RPMI7951 (cell line): ENCODE data around the gene RPN1. TPM values are rescaled to one million over a fixed set of nuclear protein-coding genes. Genes with fewer than 3 reads are reported as not detected.

Experiments
- DNase-seq: peaks from one replicate; pipeline ENCODE4 v3.0.0-alpha.2; 2012; ENCODE audit warnings: low read depth
- total RNA-seq: library from RNA; depleted of rRNA; stranded (reverse); fragments of >200 nt; shearing (Covaris generic); gene quantifications from 2 replicates; pipeline ENCODE4 v1.2.3, GENCODE V29; 2014; rRNA removed

Gene RPN1
- total RNA-seq, 1 experiment from 2014 or later = 423 TPM

DNA sequence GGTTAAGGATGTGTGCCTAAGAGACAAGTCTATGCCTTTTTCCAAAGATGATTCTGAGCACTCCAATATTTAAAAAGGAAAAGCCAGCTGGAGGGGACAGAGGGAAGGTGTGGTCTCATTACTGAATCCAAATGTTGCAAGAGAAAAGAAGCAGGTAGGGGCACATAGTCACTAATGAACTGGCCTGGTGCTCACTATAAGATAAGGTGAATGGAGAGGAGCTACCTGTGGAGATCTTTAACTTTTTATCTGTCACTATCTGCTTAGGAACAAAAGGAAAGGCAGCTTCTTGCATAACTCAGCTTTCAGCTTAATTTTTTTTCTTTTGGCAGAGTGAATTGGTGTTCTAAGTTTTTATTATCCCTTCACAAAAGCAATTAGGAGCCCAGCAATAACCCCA, 69.1 kb downstream of the RPN1 start:
- DNase-seq = no peak

GRCh38 chr3:128579927-128580326, 70.7 kb downstream of the RPN1 start:
- no peak for DNase-seq

DNA sequence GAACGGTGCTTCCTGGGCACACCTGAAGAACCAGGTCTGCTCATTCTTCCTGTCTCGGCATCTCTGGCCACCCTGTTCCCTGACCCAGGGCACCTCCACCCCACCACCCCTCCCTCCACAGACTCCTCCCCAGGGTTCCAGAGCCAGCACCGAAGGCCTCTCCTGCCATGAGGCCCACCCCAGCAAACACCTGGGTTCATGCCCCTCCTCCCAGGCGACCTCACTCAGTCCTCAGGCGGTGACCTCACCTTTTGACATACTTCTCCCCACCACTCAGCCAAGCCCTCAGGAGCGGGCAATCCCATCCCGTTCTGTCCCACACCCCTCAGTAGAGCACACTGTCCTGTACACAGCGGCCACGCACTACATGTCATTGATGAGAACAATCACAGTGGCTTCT, 72.3 kb downstream of the RPN1 start:
- no peak for DNase-seq

DNA sequence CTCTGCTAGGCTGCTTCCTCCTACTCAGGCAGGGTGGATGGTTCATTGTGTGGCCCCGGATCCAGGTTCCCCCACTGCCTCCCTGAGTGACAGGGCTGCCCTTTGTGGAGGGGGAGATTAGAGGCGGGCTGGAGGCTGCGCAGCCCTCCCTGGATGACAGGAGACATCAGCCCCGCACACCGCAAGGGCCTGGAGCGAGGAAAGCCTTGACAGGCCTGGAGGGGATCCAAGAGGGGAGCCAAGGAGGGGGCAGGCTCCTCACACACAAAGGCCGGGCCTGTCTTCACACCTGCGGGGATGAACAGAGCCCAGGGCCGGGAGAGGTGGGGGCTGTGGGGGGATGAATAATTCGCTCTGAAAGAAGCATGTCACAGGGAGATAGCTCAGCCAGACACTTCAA, 72.9 kb downstream of the RPN1 start:
- no peak for DNase-seq

GRCh38 chr3:128576290-128576689, 74.3 kb downstream of the RPN1 start:
- DNase-seq = no peak

DNA sequence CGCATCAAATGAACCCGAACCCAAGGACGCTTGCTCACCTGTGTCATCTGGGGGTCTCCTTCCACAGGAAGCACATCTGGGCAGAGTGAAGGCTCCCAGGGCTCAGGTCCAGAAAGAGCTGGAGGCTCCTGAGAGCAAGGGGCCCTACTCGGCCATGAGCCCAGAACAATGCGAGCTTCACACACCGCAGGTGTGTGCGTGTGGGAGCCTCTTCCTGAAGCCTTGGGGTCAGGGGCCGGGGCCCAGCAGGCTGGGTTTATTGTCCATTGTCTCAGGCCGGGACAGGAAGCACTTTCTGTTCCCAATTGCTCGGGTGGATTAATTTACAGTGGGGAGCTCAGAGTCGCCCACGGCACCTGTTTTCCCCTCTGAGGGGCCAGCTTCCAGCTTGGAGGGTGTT, 74.8 kb downstream of the RPN1 start:
- no peak for DNase-seq

DNA sequence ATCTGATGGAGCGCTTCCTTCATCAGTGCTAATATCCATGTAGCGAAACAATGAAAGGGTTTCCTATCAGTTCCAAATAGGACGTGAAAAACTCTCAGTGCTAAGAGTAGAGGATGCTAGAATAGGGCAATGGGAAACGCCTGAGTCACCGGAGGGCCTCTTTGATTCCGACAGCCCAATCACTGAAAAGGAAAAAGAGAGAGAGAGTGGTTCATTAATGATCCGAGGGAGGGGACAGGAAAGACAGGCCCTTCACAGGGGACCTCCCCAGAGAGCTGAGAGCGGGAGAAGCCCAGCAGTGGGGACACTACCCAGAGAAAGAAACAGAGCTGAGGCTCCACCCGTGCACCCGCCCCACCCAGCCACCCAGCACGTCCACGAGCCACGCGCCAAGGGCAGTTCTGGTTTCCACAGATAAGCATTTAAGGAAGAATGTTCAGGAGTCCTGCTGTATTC, 76.9 kb downstream of the RPN1 start:
- no peak for DNase-seq

GRCh38 chr3:128573160-128573559, 77.5 kb downstream of the RPN1 start:
- no peak for DNase-seq

DNA sequence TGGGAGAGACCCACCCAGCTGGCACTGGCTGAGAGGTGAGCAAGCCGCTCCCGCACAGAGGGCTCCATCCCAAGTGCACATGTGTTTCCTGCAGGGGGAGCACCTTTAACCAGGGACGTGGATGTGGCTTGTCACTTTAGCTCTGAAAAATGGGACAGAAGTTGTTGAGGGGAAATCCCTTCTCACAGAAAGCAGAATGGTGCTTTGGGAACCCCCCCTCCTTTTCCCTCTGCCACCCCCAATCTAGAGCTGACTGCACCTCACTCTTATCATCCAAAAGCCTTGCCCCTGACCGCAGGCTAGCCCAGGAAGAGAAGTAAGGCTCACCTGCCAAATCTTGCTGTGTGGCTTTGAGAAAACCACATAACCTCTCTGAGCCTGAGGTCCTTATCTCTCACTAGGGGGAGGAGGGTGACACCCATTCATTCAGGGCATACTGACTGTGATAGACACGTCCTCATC, 77.9 kb downstream of the RPN1 start:
- no peak for DNase-seq

GRCh38 chr3:128572013-128572412, 78.6 kb downstream of the RPN1 start:
- no peak for DNase-seq

Other genes starting within 250 kb of the RPN1 start
- not detected in 2 replicates for gene DNAJB8, start 183.9 kb downstream of the RPN1 start, total RNA-seq
- gene GATA2, start 157.6 kb downstream of the RPN1 start, total RNA-seq = 9.0 and 10.1 TPM in 2 replicates
- 82.1 and 90.4 TPM in 2 replicates for gene RAB7A, start 75.4 kb upstream of the RPN1 start, total RNA-seq
- 37.6 and 40.0 TPM in 2 replicates for gene ACAD9, start 228.8 kb upstream of the RPN1 start, total RNA-seq